ENCODE data around the gene FLT3.
"Not testable (repeated sequence)": the region's sequence is repeated elsewhere in the genome, so short reads cannot be mapped to it uniquely, and the experiment has no call there.

The FLT3 gene

DNA sequence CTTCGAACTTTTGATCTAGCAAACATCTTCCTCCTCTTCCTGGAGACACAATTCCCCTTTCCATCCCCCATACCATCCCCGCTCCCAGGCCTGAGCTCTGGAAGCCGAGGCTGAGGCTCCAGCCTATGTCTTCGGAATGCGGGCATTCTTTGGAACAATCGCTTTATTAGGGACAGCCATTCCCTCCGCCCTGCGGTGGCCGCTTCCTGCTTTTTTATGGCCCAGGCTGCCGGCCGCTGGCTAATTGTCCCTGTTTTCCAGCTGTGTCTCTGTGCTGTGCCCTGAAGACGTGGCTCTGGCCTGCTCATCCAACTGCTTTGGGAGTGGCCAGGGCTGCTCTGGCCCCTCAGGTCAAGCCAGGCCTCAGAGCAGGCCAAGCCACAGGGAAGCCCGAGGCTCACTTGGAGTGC is 129.1 kb downstream of the FLT3 start:
- no peak for DNase-seq

- DNase-seq, result no peak
These were observed 129.8 kb downstream of the FLT3 start for GRCh38 chr13:27970382-27971235.

DNA sequence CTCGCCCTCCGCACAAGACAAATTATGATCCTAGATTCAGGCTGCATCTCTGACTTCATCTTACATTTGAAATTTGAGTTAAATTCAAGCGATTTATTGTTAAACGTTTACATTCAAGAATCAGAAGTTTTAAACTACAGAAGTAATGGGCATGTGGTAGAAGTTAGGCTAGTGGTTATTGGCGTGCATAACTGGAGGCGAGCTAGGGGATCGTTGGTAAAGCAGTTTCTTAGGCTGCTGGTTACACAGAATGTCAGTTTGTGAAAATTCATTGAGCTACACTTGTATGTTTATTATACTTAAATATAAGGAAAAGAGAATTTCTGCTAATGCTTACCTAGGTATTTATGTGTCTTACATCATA is 130.5 kb downstream of the FLT3 start:
- no peak for DNase-seq

GRCh38 chr13:27969082-27969865 is 131.1 kb downstream of the FLT3 start, which contains the start of gene CDX2:
CDX2 (minus strand) TSS chr13:27969315; CDS start chr13:27969006, 309 bp downstream.
- DNase-seq, result no peak

DNA sequence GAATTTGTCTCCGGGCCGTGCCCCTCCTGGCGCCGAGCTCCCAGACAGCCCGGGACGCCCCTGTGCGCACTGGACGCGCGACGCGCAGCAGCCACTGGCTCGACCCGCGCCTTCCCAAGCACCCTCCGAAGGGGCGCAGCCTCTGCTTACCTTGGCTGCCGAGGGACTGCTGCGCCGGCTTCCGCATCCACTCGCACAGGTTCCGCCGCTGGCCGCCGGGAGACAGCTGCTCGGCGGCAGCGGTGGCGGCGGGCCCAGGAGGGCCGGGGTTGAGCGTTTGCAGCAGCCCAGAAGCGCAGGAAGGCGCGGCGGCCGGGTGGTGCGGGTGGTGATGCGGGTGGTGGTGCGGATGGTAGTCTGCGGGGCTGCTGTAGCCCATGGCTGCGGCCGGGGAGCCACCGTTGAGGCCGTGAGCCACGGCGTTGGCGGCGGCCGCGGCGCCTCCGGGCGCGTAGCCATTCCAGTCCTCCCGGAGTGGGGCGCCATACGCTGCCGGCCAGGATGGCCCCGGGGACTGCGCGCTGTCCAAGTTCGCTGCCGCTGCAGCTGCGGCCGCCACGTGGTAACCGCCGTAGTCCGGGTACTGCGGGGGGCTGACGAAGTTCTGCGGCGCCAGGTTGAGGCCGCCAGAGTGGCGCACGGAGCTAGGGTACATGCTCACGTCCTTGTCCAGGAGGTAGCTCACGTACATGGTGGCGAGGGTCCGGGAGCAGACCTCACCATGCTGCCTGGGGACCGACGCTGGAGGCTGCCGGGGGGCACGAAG is 131.9 kb downstream of the FLT3 start:
- DNase-seq, result no peak

GRCh38 chr13:27967736-27968315 is 132.6 kb downstream of the FLT3 start:
- DNase-seq, result no peak

- no peak for DNase-seq
These were observed 133.1 kb downstream of the FLT3 start for GRCh38 chr13:27967203-27967735.

DNA sequence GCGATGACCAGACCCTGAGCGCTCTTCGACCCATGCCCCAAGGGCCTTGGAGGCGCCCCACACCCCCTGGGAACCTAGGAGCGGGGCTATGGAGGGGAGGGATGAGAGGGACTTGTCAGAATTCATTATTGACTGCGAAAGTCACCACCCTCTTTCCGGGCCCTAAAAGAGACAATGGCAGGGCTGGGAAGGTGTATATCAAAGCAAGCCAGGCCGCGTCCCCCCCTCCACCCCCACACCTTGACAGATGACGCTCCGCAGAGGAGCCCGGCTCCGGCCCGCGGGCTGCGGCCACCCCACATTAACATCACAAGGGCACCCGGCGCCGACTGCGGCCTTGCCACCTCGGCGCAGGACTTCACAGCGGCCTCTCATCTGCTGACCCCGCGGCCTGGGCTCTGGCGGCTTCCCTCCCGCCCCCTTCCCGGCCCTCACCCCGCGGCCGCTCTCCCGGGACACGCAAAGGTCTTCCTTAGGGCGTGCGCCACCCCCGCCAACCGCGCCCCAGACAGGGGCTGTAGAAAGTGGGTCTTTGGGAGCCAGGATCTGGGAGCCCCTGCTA is 133.7 kb downstream of the FLT3 start:
- no peak for DNase-seq

DNA sequence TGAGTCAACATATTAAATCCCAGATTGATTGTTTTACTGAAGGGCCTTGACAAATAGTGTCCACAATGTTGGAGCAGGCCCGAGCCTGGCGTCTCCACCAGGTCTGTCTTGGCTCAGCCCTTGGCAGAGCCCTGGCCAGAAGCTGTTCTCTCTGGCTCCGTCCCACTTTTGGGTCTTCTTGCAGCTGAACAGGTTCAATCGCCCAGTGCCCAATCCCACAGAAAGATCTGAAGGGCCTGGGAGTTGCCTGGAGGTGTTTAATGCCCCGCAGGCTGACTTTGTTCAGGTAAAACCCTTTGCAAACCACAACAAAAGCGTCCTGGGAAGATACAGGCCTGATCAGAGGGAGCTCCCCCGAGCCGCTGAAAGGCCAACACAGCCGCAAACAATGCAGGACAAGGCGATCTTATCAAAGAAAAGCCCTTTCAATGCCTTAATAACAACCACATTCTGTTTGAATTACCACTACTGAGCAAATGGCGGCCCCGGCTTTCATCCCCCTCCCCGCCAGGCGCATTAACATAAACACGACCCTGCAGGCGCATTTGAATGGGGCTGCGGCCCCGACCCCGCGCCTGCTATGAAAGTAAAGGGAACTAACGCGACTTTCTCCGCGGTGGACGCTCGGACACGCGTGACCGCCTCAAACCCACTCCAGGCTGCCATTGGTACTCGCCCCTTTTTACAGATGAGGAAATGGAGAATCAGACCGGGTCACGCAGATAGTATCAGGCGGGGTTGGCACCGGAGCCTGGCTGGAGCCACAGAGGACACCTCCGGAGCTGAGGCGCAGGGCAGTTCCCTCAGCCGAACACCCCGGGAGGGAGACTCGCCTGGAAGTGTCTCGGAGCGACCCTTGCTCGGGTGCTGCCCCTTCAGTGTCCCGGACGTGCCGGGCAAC is 134.4 kb downstream of the FLT3 start:
- DNase-seq, result no peak

- no peak for DNase-seq
These were observed 135.0 kb downstream of the FLT3 start for GRCh38 chr13:27965343-27965739.

DNA sequence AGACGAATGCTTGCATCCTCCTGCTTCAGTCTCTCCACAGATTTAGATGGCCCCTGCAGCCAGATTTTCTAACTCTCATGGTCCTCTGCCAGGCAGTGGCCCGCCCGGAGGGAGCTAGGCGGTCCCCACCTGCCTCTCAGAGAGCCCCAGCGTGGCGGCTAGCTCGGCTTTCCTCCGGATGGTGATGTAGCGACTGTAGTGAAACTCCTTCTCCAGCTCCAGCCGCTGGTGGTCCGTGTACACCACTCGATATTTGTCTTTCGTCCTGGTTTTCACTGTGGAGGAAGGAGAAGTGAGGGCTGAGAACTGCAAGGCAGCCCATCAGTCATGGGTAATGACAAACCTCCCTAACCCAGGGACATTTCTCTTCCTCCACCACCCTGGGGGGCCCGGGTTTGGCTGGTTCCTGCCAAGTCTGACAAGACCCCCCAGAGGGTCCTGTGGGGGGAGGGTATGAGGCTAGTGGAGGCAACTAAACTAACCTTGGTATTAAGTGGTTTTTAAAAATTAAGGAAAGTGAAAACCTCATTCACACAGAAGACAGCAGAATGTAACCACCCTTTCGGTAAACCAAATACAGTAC is 135.5 kb downstream of the FLT3 start:
- DNase-seq, result no peak

DNA sequence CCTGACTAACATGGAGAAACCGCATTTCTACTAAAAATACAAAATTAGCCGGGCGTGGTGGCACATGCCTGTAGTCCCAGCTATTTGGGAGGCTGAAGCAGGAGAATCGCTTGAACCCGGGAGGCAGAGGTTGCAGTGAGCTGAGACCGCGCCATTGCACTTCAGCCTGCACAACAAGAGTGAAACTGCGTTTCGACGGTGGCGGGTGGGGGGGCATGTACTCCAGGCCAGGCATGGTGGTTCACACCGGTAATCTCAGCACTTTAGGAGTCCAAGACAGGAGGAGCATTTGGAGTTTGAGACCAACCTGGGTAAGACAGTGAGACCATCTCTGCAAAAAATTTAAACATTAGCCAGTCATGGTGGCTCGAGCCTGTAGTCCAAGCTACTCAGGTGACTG is 136.2 kb downstream of the FLT3 start:
- not testable (repeated sequence) for DNase-seq

DNA sequence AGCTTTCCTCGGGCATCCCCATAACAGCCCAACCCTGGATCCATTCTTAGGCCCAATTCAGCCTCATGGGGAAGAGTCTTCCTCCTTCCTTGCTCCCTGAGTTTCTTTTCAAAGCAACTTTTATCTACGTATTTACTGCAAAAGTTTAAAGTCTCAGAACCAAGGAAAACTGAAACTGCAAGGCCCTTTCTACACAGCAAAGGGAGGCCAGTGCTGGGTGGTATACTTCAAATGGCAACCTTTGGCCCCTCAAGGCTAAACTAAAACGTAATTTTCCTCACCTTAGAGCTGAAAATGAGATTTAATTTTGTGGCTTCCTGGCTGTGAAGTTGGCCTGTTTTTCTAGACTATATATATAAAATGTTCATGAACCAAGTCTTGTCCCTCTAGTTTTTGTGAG is 136.9 kb downstream of the FLT3 start:
- DNase-seq, result no peak

DNA sequence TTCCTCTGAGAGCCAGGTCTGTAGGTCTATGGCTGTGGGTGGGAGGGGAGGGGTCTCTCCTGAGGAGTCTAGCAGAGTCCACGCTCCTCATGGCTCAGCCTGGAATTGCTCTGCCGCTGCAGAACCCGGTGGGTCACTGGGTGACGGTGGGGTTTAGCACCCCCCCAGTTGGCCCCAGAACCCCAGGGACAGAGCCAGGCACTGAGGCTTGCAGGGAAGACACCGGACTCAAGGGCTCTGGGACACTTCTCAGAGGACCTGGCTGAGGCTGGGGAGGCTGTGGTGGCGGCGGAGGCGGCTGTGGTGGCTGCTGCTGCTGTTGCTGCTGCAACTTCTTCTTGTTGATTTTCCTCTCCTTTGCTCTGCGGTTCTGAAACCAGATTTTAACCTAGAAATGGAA is 137.4 kb downstream of the FLT3 start:
- no peak for DNase-seq

GRCh38 chr13:27962128-27962841 is 138.1 kb downstream of the FLT3 start:
- no peak for DNase-seq

- no peak for DNase-seq
These were observed 138.9 kb downstream of the FLT3 start for GRCh38 chr13:27961227-27962085.

DNA sequence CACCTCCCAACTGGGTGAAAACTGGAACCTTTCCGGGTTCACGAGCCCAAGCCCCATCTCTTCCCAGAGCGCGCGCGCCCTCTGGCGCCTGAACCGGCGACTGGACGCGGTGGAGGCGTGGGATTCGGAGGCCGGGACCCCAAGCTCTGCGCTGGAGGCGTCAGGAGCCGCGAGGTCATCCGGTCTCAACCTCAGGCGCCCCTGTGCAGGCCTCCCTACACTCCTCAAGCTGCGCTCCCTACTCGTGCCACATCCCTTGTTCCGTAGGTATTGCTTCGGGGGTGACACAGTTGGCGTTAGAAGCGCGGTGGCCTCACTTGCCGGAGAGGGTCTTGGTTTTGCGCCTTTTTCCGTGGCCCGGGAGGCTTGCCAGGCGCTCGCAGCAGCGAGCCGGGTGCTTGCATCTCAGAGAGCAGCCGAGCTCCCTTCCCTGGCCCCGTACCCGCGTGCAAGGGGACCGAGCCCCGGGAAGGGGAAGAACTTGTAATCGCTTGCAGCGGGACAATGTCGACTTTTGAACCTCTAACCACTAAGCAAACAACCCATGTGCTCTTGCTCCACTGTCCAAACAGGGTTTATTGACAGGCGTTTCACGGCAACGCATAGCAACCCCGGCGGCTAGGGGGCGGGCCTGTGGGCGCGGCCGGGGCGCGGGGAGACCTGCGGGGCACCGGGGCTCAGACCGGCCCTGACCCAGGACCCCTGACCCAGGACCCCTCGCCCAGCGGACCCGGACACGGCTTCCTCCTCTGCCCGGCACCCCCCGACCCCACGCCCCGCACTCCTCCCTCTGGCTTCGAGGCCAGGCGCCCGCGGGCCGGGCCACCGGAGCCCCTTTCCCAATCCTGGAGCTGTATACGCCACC is 139.8 kb downstream of the FLT3 start:
- DNase-seq, result no peak

DNA sequence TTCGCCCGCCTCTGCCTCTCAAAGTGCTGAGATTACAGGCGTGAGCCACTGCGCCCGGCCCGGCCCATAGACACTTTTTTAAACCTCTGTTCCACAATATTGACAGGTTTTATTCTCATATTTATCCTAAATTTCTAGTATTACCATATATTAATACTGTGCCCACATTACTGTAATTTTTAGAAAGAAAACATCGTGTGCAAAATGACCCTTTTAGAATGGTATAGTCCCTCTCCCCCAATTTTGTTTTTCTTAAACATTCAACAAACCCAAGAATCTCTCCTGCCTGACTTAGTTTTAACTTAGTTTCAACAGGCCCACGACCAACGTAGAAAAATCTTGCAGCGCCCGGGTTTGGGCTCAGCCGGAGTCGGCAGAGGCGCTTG is 140.4 kb downstream of the FLT3 start:
- no peak for DNase-seq

All from NCI-H446 treated with DMSO at 0.1 percent for 48 hours (cell line).